Astrocyte (in vitro differentiated cells and primary cell): Measurements from ENCODE around the gene INTS13. TPM values are rescaled to one million over a fixed set of nuclear protein-coding genes. Genes with fewer than 3 reads are reported as not detected.

Source experiments
- DNase-seq: peaks from one replicate; pipeline ENCODE4 v3.0.0-alpha.2; 2010; ENCODE audit warnings: low read depth
- FAIRE-seq: peaks from 2 replicates; lab custom pipeline; 2011; peaks lifted over from hg19 to GRCh38; lab: Jason Lieb, UNC
- H2AFZ ChIP-seq: 2 replicates; pipeline ENCODE4 v1.6.0; 2012; ENCODE audit warnings: low read depth, low read length, inconsistent platforms
- H3K27ac ChIP-seq: 2 replicates; pipeline ENCODE4 v1.5.1; 2011; ENCODE audit warnings: low read depth, low read length, inconsistent platforms
- H3K27me3 ChIP-seq: 2 replicates; pipeline ENCODE4 v1.6.0; 2011; ENCODE audit warnings: low read length, inconsistent platforms; ENCODE audit not compliant: insufficient read depth
- H3K36me3 ChIP-seq: 2 replicates; pipeline ENCODE4 v1.5.1; 2011; ENCODE audit warnings: low read length, inconsistent platforms; ENCODE audit not compliant: insufficient read depth
- H3K4me1 ChIP-seq: 2 replicates; pipeline ENCODE4 v1.5.1; 2011; ENCODE audit warnings: low read length, inconsistent platforms; ENCODE audit not compliant: insufficient read depth
- H3K4me2 ChIP-seq: 2 replicates; pipeline ENCODE4 v1.6.0; 2012; ENCODE audit warnings: low read length, inconsistent platforms
- H3K4me3 ChIP-seq: 2 replicates; pipeline ENCODE4 v1.5.1; 2011; ENCODE audit warnings: low read depth, mild to moderate bottlenecking, low read length, inconsistent platforms; ENCODE audit not compliant: insufficient read depth
- H3K79me2 ChIP-seq: 2 replicates; pipeline ENCODE4 v1.6.0; 2012; ENCODE audit warnings: mild to moderate bottlenecking, low read length, inconsistent platforms; ENCODE audit not compliant: insufficient read depth
- H3K9ac ChIP-seq: 2 replicates; pipeline ENCODE4 v1.6.0; 2012; ENCODE audit warnings: mild to moderate bottlenecking, low read length, inconsistent platforms
- H3K9me3 ChIP-seq: 2 replicates; pipeline ENCODE4 v1.5.1; 2012; ENCODE audit warnings: low read depth, mild to moderate bottlenecking, low read length, inconsistent platforms; ENCODE audit not compliant: insufficient read depth
- H4K20me1 ChIP-seq: 2 replicates; pipeline ENCODE4 v1.6.0; 2012; ENCODE audit warnings: low read length, inconsistent platforms; ENCODE audit not compliant: insufficient read depth
- H3K27ac Mint-ChIP-seq: one replicate; pipeline ENCODE4 v1.8.0; 2021; ENCODE audit warnings: mild to moderate bottlenecking, mixed read lengths; ENCODE audit not compliant: unreplicated experiment
- H3K27me3 Mint-ChIP-seq: one replicate; pipeline ENCODE4 v1.8.0; 2021; ENCODE audit warnings: low read depth, mixed read lengths; ENCODE audit not compliant: unreplicated experiment
- H3K36me3 Mint-ChIP-seq: one replicate; pipeline ENCODE4 v1.8.0; 2021; ENCODE audit warnings: low read depth, mixed read lengths; ENCODE audit not compliant: unreplicated experiment
- H3K4me1 Mint-ChIP-seq: one replicate; pipeline ENCODE4 v1.8.0; 2021; ENCODE audit warnings: low read depth, mixed read lengths; ENCODE audit not compliant: unreplicated experiment
- H3K4me3 Mint-ChIP-seq: one replicate; pipeline ENCODE4 v1.8.0; 2021; ENCODE audit warnings: mild to moderate bottlenecking, moderate library complexity, mixed read lengths; ENCODE audit not compliant: unreplicated experiment
- H3K9me3 Mint-ChIP-seq: one replicate; pipeline ENCODE4 v1.8.0; 2021; ENCODE audit warnings: mild to moderate bottlenecking, mixed read lengths; ENCODE audit not compliant: unreplicated experiment
- CTCF ChIP-seq: IDR thresholded peaks from 2 replicates; pipeline ENCODE4 v1.5.1; 2011; ENCODE audit warnings: low read depth, mild to moderate bottlenecking, inconsistent platforms, low read length, moderate library complexity; ENCODE audit not compliant: insufficient read depth
- EZH2 ChIP-seq: IDR thresholded peaks from 2 replicates; pipeline ENCODE4 v1.6.1; 2012; ENCODE audit warnings: mild to moderate bottlenecking, low read length, inconsistent platforms; ENCODE audit not compliant: insufficient read depth
- total RNA-seq: library from RNA; stranded (reverse); gene quantifications from 2 replicates; pipeline ENCODE4 v1.2.1, GENCODE V29; 2021

The INTS13 gene
- total RNA-seq, 1 donor from 2014 or later: 33.7 TPM

- no peak overlapping the region for H3K4me2 ChIP-seq
- peaks cover 5% of the 10 kb centered on the region for H3K9me3 Mint-ChIP-seq
- H3K4me1 ChIP-seq: no peaks in the 10 kb centered on the region
- no peaks in the 10 kb centered on the region for H3K36me3 Mint-ChIP-seq
- DNase-seq (no peak), FAIRE-seq (no peak)
- no peak overlapping the region for H3K27ac Mint-ChIP-seq
- H3K27ac ChIP-seq: no peak overlapping the region
- no peak overlapping the region for H3K4me3 ChIP-seq
- H3K9ac ChIP-seq: no peak overlapping the region
- no peak for TF ChIP-seq CTCF
- H3K27me3 ChIP-seq: peaks cover 2% of the 10 kb centered on the region
- no peaks in the 10 kb centered on the region for H3K36me3 ChIP-seq
- H3K4me1 Mint-ChIP-seq: peaks cover 3% of the 10 kb centered on the region
- H3K4me3 Mint-ChIP-seq: no peak overlapping the region
- no peaks in the 10 kb centered on the region for H4K20me1 ChIP-seq
- H3K27me3 Mint-ChIP-seq: peaks cover 3% of the 10 kb centered on the region
- no peak overlapping the region for H2AFZ ChIP-seq
- no peaks in the 10 kb centered on the region for H3K9me3 ChIP-seq
- H3K79me2 ChIP-seq: no peaks in the 10 kb centered on the region
Measured at GRCh38 chr12:26874501-26875296, 63.1 kb downstream of the INTS13 start.

GRCh38 chr12:26872625-26873024 lies 65.2 kb downstream of the INTS13 start:
- H3K27ac ChIP-seq: no peak overlapping the region
- H3K27me3 ChIP-seq: peaks cover 2% of the 10 kb centered on the region
- Mint-ChIP-seq H3K4me1 (peaks cover 3% of the 10 kb centered on the region), H3K27me3 (peaks cover 5% of the 10 kb centered on the region), H3K36me3 (no peaks in the 10 kb centered on the region), H3K4me3 (no peak overlapping the region), H3K9me3 (peaks cover 2% of the 10 kb centered on the region), H3K27ac (no peak overlapping the region)
- H3K4me3 ChIP-seq: no peak overlapping the region
- FAIRE-seq: no peak
- H3K36me3 ChIP-seq: no peaks in the 10 kb centered on the region
- no peak overlapping the region for H3K9ac ChIP-seq
- no peaks in the 10 kb centered on the region for H4K20me1 ChIP-seq
- H2AFZ ChIP-seq: no peak overlapping the region
- TF ChIP-seq CTCF (no peak), EZH2 (no peak)
- H3K4me1 ChIP-seq: no peaks in the 10 kb centered on the region
- no peaks in the 10 kb centered on the region for H3K79me2 ChIP-seq
- no peak overlapping the region for H3K4me2 ChIP-seq
- no peaks in the 10 kb centered on the region for H3K9me3 ChIP-seq
- no peak for DNase-seq

- Histone ChIP-seq H3K27ac (no peak overlapping the region), H3K4me2 (no peak overlapping the region), H4K20me1 (no peaks in the 10 kb centered on the region), H3K9me3 (no peaks in the 10 kb centered on the region), H3K9ac (no peak overlapping the region), H3K4me1 (no peaks in the 10 kb centered on the region), H3K36me3 (no peaks in the 10 kb centered on the region), H2AFZ (no peak overlapping the region), H3K27me3 (peaks cover 2% of the 10 kb centered on the region), H3K4me3 (no peak overlapping the region), H3K79me2 (no peaks in the 10 kb centered on the region)
- no peak for DNase-seq
- H3K4me1 Mint-ChIP-seq: peaks cover 3% of the 10 kb centered on the region
- H3K4me3 Mint-ChIP-seq: no peak overlapping the region
- H3K27ac Mint-ChIP-seq: no peak overlapping the region
- no peaks in the 10 kb centered on the region for H3K9me3 Mint-ChIP-seq
- no peaks in the 10 kb centered on the region for H3K36me3 Mint-ChIP-seq
- TF ChIP-seq EZH2 (no peak), CTCF (no peak)
- H3K27me3 Mint-ChIP-seq: peaks cover 5% of the 10 kb centered on the region
- FAIRE-seq: no peak
Measured at GRCh38 chr12:26871985-26872384, 65.8 kb downstream of the INTS13 start.
